ENCODE measurements around the gene ARIH1. TPM values are rescaled to one million over a fixed set of nuclear protein-coding genes. Genes with fewer than 3 reads are reported as not detected.

Gene ARIH1
- total RNA-seq, 2 donors from 2014 or later: 142 to 185 TPM

- Mint-ChIP-seq H3K27ac (no peak overlapping the region), H3K9me3 (no peaks in the 10 kb centered on the region), H3K36me3 (peaks cover 0 to 18% of the 10 kb centered on the region in 2 donors)
- DNase-seq (ENCODE audit: low spot score in 2 of 2) (no peak), ATAC-seq (no peak)
Measured at GRCh38 chr15:72509484-72509883, 35.4 kb downstream of the ARIH1 start.

GRCh38 chr15:72511536-72511935 lies 37.4 kb downstream of the ARIH1 start:
- H3K27ac Mint-ChIP-seq: peak overlapping the region in 1 of 2 donors; percentile 32
- no peak for ATAC-seq

GRCh38 chr15:72515591-72516389 lies 41.7 kb downstream of the ARIH1 start:
- DNase-seq (ENCODE audit: low spot score in 2 of 2) (no peak), ATAC-seq (no peak)
- peaks cover 0 to 11% of the 10 kb centered on the region in 2 donors for H3K36me3 Mint-ChIP-seq
- no peaks in the 10 kb centered on the region for H3K9me3 Mint-ChIP-seq
- H3K27ac Mint-ChIP-seq: peak overlapping the region in 1 of 2 donors; percentile 20

More at GRCh38 chr15:72511536-72511935, 37.4 kb downstream of the ARIH1 start:
- Mint-ChIP-seq H3K9me3 (no peaks in the 10 kb centered on the region), H3K36me3 (peaks cover 0 to 18% of the 10 kb centered on the region in 2 donors)
- no peak for DNase-seq (ENCODE audit: low spot score in 2 of 2)

GRCh38 chr15:72516777-72517176 lies 42.6 kb downstream of the ARIH1 start:
- H3K27ac Mint-ChIP-seq: peak overlapping the region in 1 of 2 donors; percentile 20
- H3K9me3 Mint-ChIP-seq: no peaks in the 10 kb centered on the region
- DNase-seq (ENCODE audit: low spot score in 2 of 2) (no peak), ATAC-seq (no peak)
- peaks cover 0 to 13% of the 10 kb centered on the region in 2 donors for H3K36me3 Mint-ChIP-seq

GRCh38 chr15:72521682-72522081 lies 47.6 kb downstream of the ARIH1 start:
- Mint-ChIP-seq H3K36me3 (peaks cover 0 to 9% of the 10 kb centered on the region in 2 donors), H3K9me3 (no peaks in the 10 kb centered on the region), H3K27ac (peak overlapping the region in 1 of 2 donors; percentile 84)
- DNase-seq (ENCODE audit: low spot score in 2 of 2) (no peak), ATAC-seq (no peak)

- Mint-ChIP-seq H3K27ac (no peak overlapping the region), H3K36me3 (peaks cover 0 to 4% of the 10 kb centered on the region in 2 donors)
Measured at GRCh38 chr15:72532991-72533601, 59.0 kb downstream of the ARIH1 start.

GRCh38 chr15:72534523-72534922 lies 60.4 kb downstream of the ARIH1 start:
- Mint-ChIP-seq H3K9me3 (no peaks in the 10 kb centered on the region), H3K36me3 (peaks cover 6 to 8% of the 10 kb centered on the region in 2 donors), H3K27ac (no peak overlapping the region)
- ATAC-seq: peak; percentile 57 to 61
- DNase-seq (ENCODE audit: low spot score in 2 of 2): peak in 1 of 2 donors; percentile 27

More at GRCh38 chr15:72532991-72533601, 59.0 kb downstream of the ARIH1 start:
- ATAC-seq (peak in 1 of 2 donors; percentile 53), DNase-seq (ENCODE audit: low spot score in 2 of 2) (no peak)
- H3K9me3 Mint-ChIP-seq: no peaks in the 10 kb centered on the region

- ATAC-seq (no peak), DNase-seq (ENCODE audit: low spot score in 2 of 2) (no peak)
- peaks cover 8 to 10% of the 10 kb centered on the region in 2 donors for H3K36me3 Mint-ChIP-seq
- H3K9me3 Mint-ChIP-seq: no peaks in the 10 kb centered on the region
- H3K27ac Mint-ChIP-seq: no peak overlapping the region
Measured at GRCh38 chr15:72535911-72536310, 61.8 kb downstream of the ARIH1 start.

GRCh38 chr15:72536506-72536905 lies 62.4 kb downstream of the ARIH1 start:
- ATAC-seq (no peak), DNase-seq (ENCODE audit: low spot score in 2 of 2) (no peak)
- Mint-ChIP-seq H3K9me3 (no peaks in the 10 kb centered on the region), H3K27ac (no peak overlapping the region), H3K36me3 (peaks cover 8 to 10% of the 10 kb centered on the region in 2 donors)

- Mint-ChIP-seq H3K9me3 (no peaks in the 10 kb centered on the region), H3K27ac (no peak overlapping the region), H3K36me3 (peaks cover 8 to 10% of the 10 kb centered on the region in 2 donors)
- ATAC-seq: no peak
- DNase-seq (ENCODE audit: low spot score in 2 of 2): no peak
Measured at GRCh38 chr15:72538931-72539330, 64.8 kb downstream of the ARIH1 start.

- ATAC-seq (no peak), DNase-seq (ENCODE audit: low spot score in 2 of 2) (no peak)
- no peaks in the 10 kb centered on the region for H3K9me3 Mint-ChIP-seq
- H3K36me3 Mint-ChIP-seq: peaks cover 10 to 14% of the 10 kb centered on the region in 2 donors
- H3K27ac Mint-ChIP-seq: no peak overlapping the region
Measured at GRCh38 chr15:72540606-72541237, 66.6 kb downstream of the ARIH1 start.

- ATAC-seq (no peak), DNase-seq (ENCODE audit: low spot score in 2 of 2) (no peak)
- no peaks in the 10 kb centered on the region for H3K9me3 Mint-ChIP-seq
- no peak overlapping the region for H3K27ac Mint-ChIP-seq
- H3K36me3 Mint-ChIP-seq: peaks cover 10 to 19% of the 10 kb centered on the region in 2 donors
Measured at GRCh38 chr15:72541674-72542073, 67.5 kb downstream of the ARIH1 start.

GRCh38 chr15:72545156-72545555 lies 71.0 kb downstream of the ARIH1 start:
- H3K36me3 Mint-ChIP-seq: peaks cover 0 to 11% of the 10 kb centered on the region in 2 donors
- DNase-seq (ENCODE audit: low spot score in 2 of 2): no peak

GRCh38 chr15:72554471-72555425 lies 80.6 kb downstream of the ARIH1 start:
- no peaks in the 10 kb centered on the region for H3K9me3 Mint-ChIP-seq
- ATAC-seq (peak; percentile 70 to 75), DNase-seq (ENCODE audit: low spot score in 2 of 2) (peak in 1 of 2 donors; percentile 15)
- H3K27ac Mint-ChIP-seq: peak overlapping the region; percentile 41 to 55
- no peaks in the 10 kb centered on the region for H3K36me3 Mint-ChIP-seq

More at GRCh38 chr15:72545156-72545555, 71.0 kb downstream of the ARIH1 start:
- Mint-ChIP-seq H3K27ac (no peak overlapping the region), H3K9me3 (no peaks in the 10 kb centered on the region)
- ATAC-seq: no peak

GRCh38 chr15:72559781-72560180 lies 85.7 kb downstream of the ARIH1 start:
- Mint-ChIP-seq H3K36me3 (no peaks in the 10 kb centered on the region), H3K27ac (no peak overlapping the region), H3K9me3 (no peaks in the 10 kb centered on the region)
- no peak for ATAC-seq
- no peak for DNase-seq (ENCODE audit: low spot score in 2 of 2)

- H3K9me3 Mint-ChIP-seq: no peaks in the 10 kb centered on the region
- ATAC-seq: no peak
- no peaks in the 10 kb centered on the region for H3K36me3 Mint-ChIP-seq
- no peak for DNase-seq (ENCODE audit: low spot score in 2 of 2)
- peak overlapping the region in 1 of 2 donors; percentile 9 for H3K27ac Mint-ChIP-seq
Measured at GRCh38 chr15:72560458-72560857, 86.3 kb downstream of the ARIH1 start.
